Fibroblast of lung (primary cell): ENCODE data around the gene ARL15. TPM values are rescaled to one million over a fixed set of nuclear protein-coding genes. Genes with fewer than 3 reads are reported as not detected.

ENCODE experiments used
- DNase-seq, 2 donors: peaks; one replicate each; pipeline versions ENCODE4 v3.0.0 to v3.0.0-alpha.2; 2010; ENCODE audit warnings: low read depth in 2 of 2
- H2AFZ ChIP-seq: 2 replicates; pipeline ENCODE4 v1.5.1; 2012; ENCODE audit warnings: low read length, control low read depth, inconsistent platforms
- H3K27ac ChIP-seq: 2 replicates; pipeline ENCODE4 v1.5.1; 2011; ENCODE audit warnings: low read length, control low read depth; ENCODE audit not compliant: insufficient read depth
- H3K27me3 ChIP-seq: 2 replicates; pipeline ENCODE4 v1.5.1; 2011; ENCODE audit warnings: mild to moderate bottlenecking, low read length; ENCODE audit not compliant: control insufficient read depth, insufficient read depth
- H3K36me3 ChIP-seq: 2 replicates; pipeline ENCODE4 v1.5.1; 2011; ENCODE audit warnings: low read length; ENCODE audit not compliant: control insufficient read depth, insufficient read depth
- H3K4me1 ChIP-seq: 2 replicates; pipeline ENCODE4 v1.5.1; 2011; ENCODE audit warnings: low read length; ENCODE audit not compliant: control insufficient read depth, insufficient read depth; ENCODE audit errors: extremely low read depth
- H3K4me2 ChIP-seq: 2 replicates; pipeline ENCODE4 v1.5.1; 2011; ENCODE audit warnings: low read length, control low read depth; ENCODE audit not compliant: insufficient read depth; ENCODE audit errors: extremely low read depth
- H3K4me3 ChIP-seq, 4 experiments: fragments of 200-600 bp in 1 of 4; sonication (generic) in 1 of 4; replicated peaks in 1 of 4; 2 replicates each; pipeline ENCODE4 v1.5.1; 2011 to 2016; ENCODE audit warnings: low read length in 4 of 4, low read depth in 3 of 4, mild to moderate bottlenecking in 3 of 4, control low read depth in 2 of 4, inconsistent platforms in 1 of 4, mixed read lengths in 1 of 4; ENCODE audit not compliant: insufficient read depth in 1 of 4; ENCODE audit errors: control extremely low read depth in 1 of 4
- H3K79me2 ChIP-seq: 2 replicates; pipeline ENCODE4 v1.5.1; 2012; ENCODE audit warnings: mild to moderate bottlenecking, low read length, inconsistent platforms; ENCODE audit not compliant: control insufficient read depth, insufficient read depth
- H3K9ac ChIP-seq: 2 replicates; pipeline ENCODE4 v1.5.1; 2011; ENCODE audit warnings: mild to moderate bottlenecking, low read length, control low read depth; ENCODE audit not compliant: insufficient read depth
- H3K9me3 ChIP-seq: 2 replicates; pipeline ENCODE4 v1.5.1; 2012; ENCODE audit warnings: low read depth, low read length; ENCODE audit not compliant: control insufficient read depth, insufficient read depth
- H4K20me1 ChIP-seq: 2 replicates; pipeline ENCODE4 v1.5.1; 2011; ENCODE audit warnings: low read length; ENCODE audit not compliant: control insufficient read depth, insufficient read depth; ENCODE audit errors: extremely low read depth
- CTCF ChIP-seq, 2 donors: IDR thresholded peaks in 1 of 2; conservative IDR thresholded peaks in 1 of 2; 1 replicate in 1 of 2; 2 replicates in 1 of 2; pipeline ENCODE4 v1.5.1; 2011 to 2012; ENCODE audit warnings: low read length in 2 of 2, control low read depth in 1 of 2, inconsistent platforms in 1 of 2, low read depth in 1 of 2, mild to moderate bottlenecking in 1 of 2
- EZH2 ChIP-seq: IDR thresholded peaks from 2 replicates; pipeline ENCODE4 v1.5.1; 2012; ENCODE audit warnings: low read length, control low read depth, mild to moderate bottlenecking; ENCODE audit errors: missing control alignments
- polyA plus RNA-seq, 2 donors: library from polyadenylated mRNA; depleted of rRNA in 1 of 2; stranded (reverse) in 1 of 2; unstranded in 1 of 2; fragments of >200 nt; gene quantifications; 2 replicates each; pipeline ENCODE4 v1.2.1, GENCODE V29; 2011 to 2012; ENCODE audit warnings: missing spikeins in 1 of 2
- total RNA-seq: library from RNA; depleted of rRNA; stranded (reverse); fragments of >200 nt; gene quantifications from 2 replicates; pipeline ENCODE4 v1.2.1, GENCODE V29; 2014

The ARL15 gene
- total and polyA plus RNA-seq, 2 donors (not counting 1 experiment from before 2014, with no cell fraction given): 20.6 to 28.7 TPM

GRCh38 chr5:54117957-54118356, 192.4 kb downstream of the ARL15 start:
- Histone ChIP-seq H3K79me2 (no peaks in the 10 kb centered on the region), H3K36me3 (no peaks in the 10 kb centered on the region), H3K27me3 (no peaks in the 10 kb centered on the region), H3K27ac (no peak overlapping the region), H3K4me3 (no peak overlapping the region), H3K9me3 (no peaks in the 10 kb centered on the region), H3K9ac (no peak overlapping the region), H4K20me1 (no peaks in the 10 kb centered on the region), H3K4me2 (no peak overlapping the region), H2AFZ (no peak overlapping the region), H3K4me1 (peaks cover 2% of the 10 kb centered on the region)
- DNase-seq: no peak
- TF ChIP-seq EZH2 (no peak), CTCF (conservative IDR thresholded peaks at IDR 0.05 in 1 of 2, IDR thresholded peaks at IDR 0.05 in 1 of 2; ENCODE audit: low read depth in 1 of 2, low read length in 2 of 2) (no peak)

GRCh38 chr5:54115735-54116403, 194.5 kb downstream of the ARL15 start:
- Histone ChIP-seq H3K9ac (no peak overlapping the region), H2AFZ (no peak overlapping the region), H4K20me1 (no peaks in the 10 kb centered on the region), H3K79me2 (no peaks in the 10 kb centered on the region), H3K4me2 (no peak overlapping the region), H3K27me3 (no peaks in the 10 kb centered on the region), H3K9me3 (no peaks in the 10 kb centered on the region), H3K4me3 (no peak overlapping the region), H3K27ac (no peak overlapping the region), H3K36me3 (no peaks in the 10 kb centered on the region), H3K4me1 (peaks cover 2% of the 10 kb centered on the region)
- DNase-seq: peak in 1 of 2 donors; percentile 21
- no peak for TF ChIP-seq EZH2
- no peak for TF ChIP-seq CTCF (conservative IDR thresholded peaks at IDR 0.05 in 1 of 2, IDR thresholded peaks at IDR 0.05 in 1 of 2; ENCODE audit: low read depth in 1 of 2, low read length in 2 of 2)

DNA sequence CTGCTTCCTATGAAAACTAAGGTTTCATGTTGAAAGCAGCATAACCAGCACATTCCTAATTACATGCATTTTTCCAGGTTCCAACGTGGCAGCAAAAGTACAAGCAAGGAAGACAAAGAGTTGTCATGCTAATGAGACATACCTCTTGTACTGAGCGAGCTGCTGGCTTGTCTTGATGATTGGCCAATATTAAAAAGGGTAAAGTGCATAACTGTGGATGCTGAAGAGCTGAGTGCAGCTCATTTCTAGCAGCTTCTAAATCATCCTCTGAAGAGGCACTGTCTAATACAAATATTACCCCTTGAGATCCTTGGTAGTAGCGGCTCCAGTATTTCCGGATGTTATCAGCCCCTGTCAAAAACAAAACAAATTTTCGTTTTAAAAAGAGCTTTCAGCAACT, 197.3 kb downstream of the ARL15 start:
- H3K4me2 ChIP-seq: no peak overlapping the region
- H2AFZ ChIP-seq: no peak overlapping the region
- H3K27ac ChIP-seq: no peak overlapping the region
- no peak for TF ChIP-seq CTCF (conservative IDR thresholded peaks at IDR 0.05 in 1 of 2, IDR thresholded peaks at IDR 0.05 in 1 of 2; ENCODE audit: low read depth in 1 of 2, low read length in 2 of 2)
- TF ChIP-seq EZH2: no peak
- H3K4me3 ChIP-seq: no peak overlapping the region
- DNase-seq: no peak
- no peaks in the 10 kb centered on the region for H3K79me2 ChIP-seq
- H3K4me1 ChIP-seq: peaks cover 2% of the 10 kb centered on the region
- H4K20me1 ChIP-seq: no peaks in the 10 kb centered on the region
- no peak overlapping the region for H3K9ac ChIP-seq
- H3K9me3 ChIP-seq: no peaks in the 10 kb centered on the region
- H3K27me3 ChIP-seq: no peaks in the 10 kb centered on the region
- no peaks in the 10 kb centered on the region for H3K36me3 ChIP-seq
